Endothelial cell of umbilical vein (primary cell): Measurements from ENCODE around the gene SCAPER. TPM values are rescaled to one million over a fixed set of nuclear protein-coding genes. Genes with fewer than 3 reads are reported as not detected.

ENCODE experiments used
- BruUV-seq: library from RNA; stranded (reverse); fragments of 400-500 nt; replicated peaks from 2 replicates; lab custom pipeline; 2021; lab: Mats Ljungman, UMichigan
- CTCF ChIA-PET: fragments of 300-600, 350-600 bp; sonication (Branson Sonifier 250); formaldehyde crosslinking; loops from one replicate; lab custom pipeline; 2021; ENCODE audit warnings: antibody characterized with exemption, inconsistent platforms; lab: Charles Lee
- POLR2A ChIA-PET: fragments of 300-600, 350-600 bp; sonication (Branson Sonifier 250); formaldehyde crosslinking; loops from one replicate; lab custom pipeline; 2021; ENCODE audit warnings: antibody characterized with exemption, inconsistent platforms; lab: Charles Lee
- DNase-seq: peaks from one replicate; pipeline ENCODE4 v3.0.0-alpha.2; 2011; ENCODE audit warnings: low read depth, low spot score
- FAIRE-seq: peaks from 2 replicates; lab custom pipeline; 2011; peaks lifted over from hg19 to GRCh38; lab: Jason Lieb, UNC
- H2AFZ ChIP-seq: 2 replicates; pipeline ENCODE4 v1.6.0; 2012; ENCODE audit warnings: low read depth, low read length, control low read depth, inconsistent platforms
- H3K27ac ChIP-seq: 2 replicates; pipeline ENCODE4 v1.5.1; 2011; ENCODE audit warnings: low read depth, mild to moderate bottlenecking, control low read depth, low read length, moderate library complexity; ENCODE audit not compliant: insufficient read depth
- H3K27me3 ChIP-seq, 2 experiments: 2 replicates each; pipeline versions ENCODE4 v1.6.0 to v1.6.1; 2011; ENCODE audit warnings: low read length in 2 of 2, mixed read lengths in 1 of 2; ENCODE audit not compliant: control insufficient read depth in 2 of 2, insufficient read depth in 2 of 2
- H3K36me3 ChIP-seq, 2 experiments: 2 replicates in 1 of 2; 3 replicates in 1 of 2; pipeline ENCODE4 v1.5.1; 2011; ENCODE audit warnings: low read length in 2 of 2, mild to moderate bottlenecking in 1 of 2, moderate library complexity in 1 of 2; ENCODE audit not compliant: control insufficient read depth in 2 of 2, insufficient read depth in 2 of 2; ENCODE audit errors: extremely low read depth in 1 of 2
- H3K4me1 ChIP-seq: 3 replicates; pipeline ENCODE4 v1.5.1; 2011; ENCODE audit warnings: mild to moderate bottlenecking, low read length; ENCODE audit not compliant: control insufficient read depth, insufficient read depth; ENCODE audit errors: extremely low read depth
- H3K4me2 ChIP-seq: 2 replicates; pipeline ENCODE4 v1.6.1; 2011; ENCODE audit warnings: low read length, control low read depth, mixed read lengths; ENCODE audit not compliant: insufficient read depth
- H3K4me3 ChIP-seq, 3 experiments: fragments of 200-600 bp in 1 of 3; sonication (generic), shearing (Covaris generic) in 1 of 3; replicated peaks in 1 of 3; 2 replicates each; pipeline ENCODE4 v1.5.1; 2011 to 2016; ENCODE audit warnings: control low read depth in 3 of 3, low read length in 3 of 3, mild to moderate bottlenecking in 2 of 3, inconsistent platforms in 1 of 3, low read depth in 1 of 3, moderate library complexity in 1 of 3; ENCODE audit not compliant: insufficient read depth in 1 of 3
- H3K79me2 ChIP-seq: 2 replicates; pipeline ENCODE4 v1.6.0; 2012; ENCODE audit warnings: low read length, inconsistent platforms; ENCODE audit not compliant: control insufficient read depth, insufficient read depth
- H3K9ac ChIP-seq: replicated peaks from 2 replicates; pipeline ENCODE3; 2011; ENCODE audit warnings: low read length, control low read depth; ENCODE audit not compliant: insufficient read depth; ENCODE audit errors: extremely low read depth
- H3K9me1 ChIP-seq: replicated peaks from 3 replicates; pipeline ENCODE4 v1.6.0; 2011; ENCODE audit warnings: mild to moderate bottlenecking, low read length; ENCODE audit not compliant: control insufficient read depth, insufficient read depth; ENCODE audit errors: extremely low read depth
- H3K9me3 ChIP-seq: replicated peaks from 2 replicates; pipeline ENCODE4 v1.5.1; 2012; ENCODE audit warnings: low read length, inconsistent platforms; ENCODE audit not compliant: control insufficient read depth, insufficient read depth
- H4K20me1 ChIP-seq: replicated peaks from 2 replicates; pipeline ENCODE3; 2011; ENCODE audit warnings: mild to moderate bottlenecking, low read length; ENCODE audit not compliant: control insufficient read depth, insufficient read depth; ENCODE audit errors: extremely low read depth
- CTCF ChIP-seq, 2 donors: IDR thresholded peaks; 1 replicate in 1 of 2; 2 replicates in 1 of 2; pipeline ENCODE4 v1.5.1; 2011; ENCODE audit warnings: low read length in 2 of 2, mild to moderate bottlenecking in 2 of 2, moderate library complexity in 2 of 2, control low read depth in 1 of 2, inconsistent platforms in 1 of 2, low read depth in 1 of 2; ENCODE audit not compliant: insufficient read depth in 1 of 2; ENCODE audit errors: extremely low read depth in 1 of 2
- EZH2 ChIP-seq: IDR thresholded peaks from 2 replicates; pipeline ENCODE4 v1.6.1; 2012; ENCODE audit warnings: borderline replicate concordance, low read depth, mild to moderate bottlenecking, moderate library complexity, low read length, inconsistent platforms; ENCODE audit not compliant: severe bottlenecking
- FOS ChIP-seq: IDR thresholded peaks from 2 replicates; pipeline ENCODE4 v1.6.1; 2011; ENCODE audit warnings: mild to moderate bottlenecking, low read length, moderate library complexity, borderline replicate concordance; ENCODE audit not compliant: insufficient read depth
- GATA2 ChIP-seq: IDR thresholded peaks from 2 replicates; pipeline ENCODE4 v1.7.0; 2011; ENCODE audit warnings: low read depth, mild to moderate bottlenecking, moderate library complexity, mixed read lengths, low read length; ENCODE audit not compliant: insufficient read length, insufficient read depth
- JUN ChIP-seq: IDR thresholded peaks from 2 replicates; pipeline ENCODE4 v1.6.1; 2011; ENCODE audit warnings: borderline replicate concordance, low read depth; ENCODE audit not compliant: insufficient read length, insufficient read depth
- MAX ChIP-seq: IDR thresholded peaks from 2 replicates; pipeline ENCODE4 v1.6.1; 2011; ENCODE audit not compliant: insufficient read depth, insufficient read length
- MYC ChIP-seq: IDR thresholded peaks from one replicate; pipeline ENCODE4 v1.6.1; 2011; ENCODE audit warnings: mild to moderate bottlenecking, low read depth, low read length
- POLR2A ChIP-seq: IDR thresholded peaks from 2 replicates; pipeline ENCODE4 v1.6.1; 2012; ENCODE audit warnings: low read depth, mild to moderate bottlenecking, control low read depth, low read length
- POLR2AphosphoS5 ChIP-seq: IDR thresholded peaks from 2 replicates; pipeline ENCODE4 v1.6.1; 2012; ENCODE audit warnings: low read depth, mild to moderate bottlenecking, control low read depth, low read length, moderate library complexity; ENCODE audit not compliant: insufficient read depth
- dilution Hi-C: fragments of 300-500 bp; cut with MboI; formaldehyde crosslinking; loops from one replicate; pipeline ENCODE4 v1.15.0; 2019; ENCODE audit warnings: low sequenced_read_pairs; ENCODE audit not compliant: extremely low pct_ligation_motif_present
- intact Hi-C: fragments of 100-400 bp; cut with micrococcal nuclease; formaldehyde crosslinking; loops from one replicate; pipeline ENCODE4 v1.10.0; 2022
- polyA plus RNA-seq, 4 experiments: library from polyadenylated mRNA; depleted of rRNA in 3 of 4; stranded (reverse) in 3 of 4; unstranded in 1 of 4; fragments of >200 nt; gene quantifications; 2 replicates each; pipeline versions ENCODE4 v1.2.1 to v1.2.3, GENCODE V29; 2011 to 2012; ENCODE audit warnings: missing spikeins in 1 of 4
- total RNA-seq: library from RNA; stranded (reverse); gene quantifications from 2 replicates; pipeline ENCODE4 v1.2.3, GENCODE V29; 2021

The SCAPER gene
- total and polyA plus RNA-seq, 2 donors (not counting 3 experiments of a cell fraction or from before 2014, with no cell fraction given): 2.7 to 12.7 TPM

GRCh38 chr15:76815421-76815820, 89.7 kb downstream of the SCAPER start:
- no peaks in the 10 kb centered on the region for H4K20me1 ChIP-seq
- no peak overlapping the region for H3K9ac ChIP-seq
- H3K36me3 ChIP-seq: no peaks in the 10 kb centered on the region
- no peak overlapping the region for H3K4me2 ChIP-seq
- no peak for DNase-seq
- H3K4me3 ChIP-seq: no peak overlapping the region
- H3K4me1 ChIP-seq: no peaks in the 10 kb centered on the region
- BruUV-seq: no TSS peak
- no peaks in the 10 kb centered on the region for H3K9me1 ChIP-seq
- no peaks in the 10 kb centered on the region for H3K9me3 ChIP-seq
- no peaks in the 10 kb centered on the region for H3K27me3 ChIP-seq
- H3K79me2 ChIP-seq: no peaks in the 10 kb centered on the region
- H2AFZ ChIP-seq: no peak overlapping the region
- no peak overlapping the region for H3K27ac ChIP-seq
- dilution Hi-C loops: no loop called here
- intact Hi-C loops: no loop called here
- no peak for FAIRE-seq
- CTCF ChIA-PET: no interaction called here
- POLR2A ChIA-PET: no interaction called here
- TF ChIP-seq CTCF (IDR thresholded peaks at IDR 0.05; ENCODE audit: extremely low read depth in 1 of 2, insufficient read depth in 1 of 2, low read depth in 1 of 2, low read length in 2 of 2): no peak
- no peak for TF ChIP-seq GATA2
- TF ChIP-seq POLR2A: no peak
- TF ChIP-seq FOS: no peak
- TF ChIP-seq MAX: no peak
- no peak for TF ChIP-seq JUN
- TF ChIP-seq EZH2: no peak
- no peak for TF ChIP-seq MYC
- no peak for TF ChIP-seq POLR2AphosphoS5
